Body of pancreas (tissue), 4 donors: ENCODE measurements around the gene PCYT2. TPM values are rescaled to one million over a fixed set of nuclear protein-coding genes. Genes with fewer than 3 reads are reported as not detected.
A peak's percentile ranks its signal among the peaks of the same experiment; 100 is the strongest.

Experiments used
- ATAC-seq: fragments of 150-250 bp; one replicate; pipeline ENCODE4 v1.9.1; 2016
- DNase-seq, 4 donors: peaks; one replicate each; pipeline ENCODE4 v3.0.0-alpha.2; 2019
- H3K27ac ChIP-seq, 4 donors: fragments of 200-600 bp; sonication (generic); 1 replicate in 3 of 4; 2 replicates in 1 of 4; pipeline versions ENCODE4 v1.5.1 to v1.6.1; 2016 to 2019; ENCODE audit warnings: mild to moderate bottlenecking in 1 of 4, mixed read lengths in 1 of 4, moderate library complexity in 1 of 4
- H3K27me3 ChIP-seq, 2 donors: fragments of 200-600 bp; sonication (generic); one replicate each; pipeline ENCODE4 v1.6.0; 2016; ENCODE audit warnings: mild to moderate bottlenecking in 1 of 2
- H3K36me3 ChIP-seq, 2 donors: fragments of 200-600 bp; sonication (generic); replicated peaks in 1 of 2; 2 replicates each; pipeline ENCODE4 v1.5.1; 2016; ENCODE audit warnings: low read depth in 2 of 2; ENCODE audit not compliant: insufficient read depth in 1 of 2
- H3K4me1 ChIP-seq: fragments of 200-600 bp; sonication (generic); one replicate; pipeline ENCODE4 v1.6.0; 2016
- H3K4me3 ChIP-seq, 2 donors: fragments of 200-600 bp; sonication (generic); 1 replicate in 1 of 2; 2 replicates in 1 of 2; pipeline ENCODE4 v1.5.1; 2016 to 2019
- H3K9me3 ChIP-seq, 3 donors: fragments of 200-600 bp; sonication (generic); 1 replicate in 2 of 3; 2 replicates in 1 of 3; pipeline ENCODE4 v1.5.1; 2016
- POLR2A ChIP-seq, 3 donors: fragments of 450-650 bp; IDR thresholded peaks; one replicate each; pipeline ENCODE4 v1.6.1; 2016; ENCODE audit warnings: antibody characterized with exemption in 3 of 3, mild to moderate bottlenecking in 2 of 3
- WGBS, 2 donors: methylation state at CpG; one replicate each; pipeline ENCODE4 v1.1.5; 2017; 5-methylcytosine and 5-hydroxymethylcytosine counted together
- intact Hi-C: fragments of 100-400 bp; cut with DNase I; formaldehyde crosslinking; loops from one replicate; pipeline ENCODE4 v1.15.1; 2023
- total RNA-seq, 2 donors: library from RNA; depleted of rRNA; stranded (reverse); fragments of >200 nt; gene quantifications; one replicate each; pipeline ENCODE4 v1.1.0, GENCODE V29; 2016
- TF ChIP-seq, protein P1 (sequence below), 7 experiments: fragments of 450-650 bp in 4 of 7; fragments of 200-600 bp in 3 of 7; sonication (generic) in 3 of 7; IDR thresholded peaks; one replicate each; pipeline ENCODE4 v1.5.1; 2016 to 2019; ENCODE audit warnings: antibody characterized with exemption in 7 of 7

The PCYT2 gene
- total RNA-seq, 2 donors from 2014 or later, result 13.0 to 25.1 TPM

DNA sequence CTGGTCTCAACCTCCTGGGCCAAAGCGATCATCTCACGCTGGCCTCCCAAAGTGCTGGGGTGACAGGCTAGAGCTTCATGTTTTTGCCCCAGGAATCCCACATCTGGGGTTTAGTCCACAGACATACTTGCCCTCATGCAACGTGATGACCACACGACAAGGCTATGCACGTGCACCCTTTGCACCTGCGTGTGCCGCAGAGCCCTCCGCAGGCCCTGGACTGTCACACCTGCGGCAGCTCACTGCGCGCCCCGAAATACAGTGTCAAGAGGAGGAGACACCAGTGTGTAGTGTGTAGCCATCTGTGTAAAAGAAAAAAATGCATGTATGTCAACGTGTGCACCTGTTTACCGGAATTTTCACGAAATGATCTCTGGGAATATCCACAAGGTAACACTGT, 39.3 kb upstream of the PCYT2 start:
- ATAC-seq, result no peak
- H3K4me1 ChIP-seq, result no peaks in the 10 kb centered on the region
- DNase-seq, result no peak
- no peak overlapping the region for H3K27ac ChIP-seq
- H3K27me3 ChIP-seq, result no peaks in the 10 kb centered on the region
- 76 to 82% methylated on average over 10 to 15 of the region's 15 CpGs for WGBS, 2 donors
- H3K9me3 ChIP-seq, result no peaks in the 10 kb centered on the region
- H3K4me3 ChIP-seq, result no peak overlapping the region
- intact Hi-C loops, result loop anchor here (10.0 kb wide), 1 partner anchor 204 kb away; no protein-coding TSS in a partner anchor
- no peaks in the 10 kb centered on the region for H3K36me3 ChIP-seq
- TF ChIP-seq POLR2A (IDR thresholded peaks at IDR 0.05), result no peak
- TF ChIP-seq, protein P1, sequence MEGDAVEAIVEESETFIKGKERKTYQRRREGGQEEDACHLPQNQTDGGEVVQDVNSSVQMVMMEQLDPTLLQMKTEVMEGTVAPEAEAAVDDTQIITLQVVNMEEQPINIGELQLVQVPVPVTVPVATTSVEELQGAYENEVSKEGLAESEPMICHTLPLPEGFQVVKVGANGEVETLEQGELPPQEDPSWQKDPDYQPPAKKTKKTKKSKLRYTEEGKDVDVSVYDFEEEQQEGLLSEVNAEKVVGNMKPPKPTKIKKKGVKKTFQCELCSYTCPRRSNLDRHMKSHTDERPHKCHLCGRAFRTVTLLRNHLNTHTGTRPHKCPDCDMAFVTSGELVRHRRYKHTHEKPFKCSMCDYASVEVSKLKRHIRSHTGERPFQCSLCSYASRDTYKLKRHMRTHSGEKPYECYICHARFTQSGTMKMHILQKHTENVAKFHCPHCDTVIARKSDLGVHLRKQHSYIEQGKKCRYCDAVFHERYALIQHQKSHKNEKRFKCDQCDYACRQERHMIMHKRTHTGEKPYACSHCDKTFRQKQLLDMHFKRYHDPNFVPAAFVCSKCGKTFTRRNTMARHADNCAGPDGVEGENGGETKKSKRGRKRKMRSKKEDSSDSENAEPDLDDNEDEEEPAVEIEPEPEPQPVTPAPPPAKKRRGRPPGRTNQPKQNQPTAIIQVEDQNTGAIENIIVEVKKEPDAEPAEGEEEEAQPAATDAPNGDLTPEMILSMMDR (IDR thresholded peaks at IDR 0.05), result no peak

DNA sequence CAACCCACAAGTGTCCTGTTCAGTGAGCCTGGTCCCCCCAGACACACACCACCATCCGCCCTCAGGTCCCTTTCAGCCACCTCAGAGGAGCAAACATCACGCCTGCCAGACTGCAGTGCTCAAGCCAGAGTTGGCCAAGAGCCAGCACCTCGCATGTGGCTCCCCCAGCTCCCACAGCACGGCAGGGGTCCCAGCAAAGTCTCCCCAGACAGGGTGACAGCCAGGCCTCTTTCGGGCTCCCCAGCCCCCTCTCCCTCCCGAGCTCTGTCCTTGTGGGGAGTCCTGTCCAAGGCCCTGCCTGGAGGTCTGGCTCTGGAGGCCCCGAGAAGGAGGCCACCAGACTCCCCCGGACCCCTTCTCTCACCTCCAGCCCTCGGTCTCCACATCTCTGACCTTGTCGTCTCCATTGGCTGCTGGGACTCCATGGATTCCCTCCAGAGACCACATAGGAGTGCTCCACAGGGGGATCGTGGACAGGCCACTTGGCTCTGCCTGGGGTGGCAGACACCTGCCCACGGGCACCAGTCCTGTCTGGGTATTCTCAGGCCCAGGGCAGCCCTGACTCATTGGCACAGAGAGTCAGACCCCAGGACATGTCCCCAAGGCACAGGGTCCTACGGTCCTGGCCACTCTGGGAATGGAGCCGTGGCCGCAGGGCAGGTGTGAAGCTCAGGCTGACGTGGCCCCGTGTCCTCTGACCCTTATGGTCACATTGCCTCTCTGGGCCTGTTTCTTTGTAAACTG, 37.6 kb upstream of the PCYT2 start:
- H3K9me3 ChIP-seq, result no peaks in the 10 kb centered on the region
- ATAC-seq, result no peak
- no peaks in the 10 kb centered on the region for H3K36me3 ChIP-seq
- H3K4me1 ChIP-seq, result no peaks in the 10 kb centered on the region
- TF ChIP-seq, protein P1 (IDR thresholded peaks at IDR 0.05), result no peak
- no peak for TF ChIP-seq POLR2A (IDR thresholded peaks at IDR 0.05)
- H3K27me3 ChIP-seq, result no peaks in the 10 kb centered on the region
- intact Hi-C loops, result no loop called here
- no peak overlapping the region for H3K27ac ChIP-seq
- 76 to 84% methylated on average over 13 of the region's 17 CpGs for WGBS, 2 donors
- peak in 1 of 4 donors; percentile 12 for DNase-seq
- H3K4me3 ChIP-seq, result no peak overlapping the region

DNA sequence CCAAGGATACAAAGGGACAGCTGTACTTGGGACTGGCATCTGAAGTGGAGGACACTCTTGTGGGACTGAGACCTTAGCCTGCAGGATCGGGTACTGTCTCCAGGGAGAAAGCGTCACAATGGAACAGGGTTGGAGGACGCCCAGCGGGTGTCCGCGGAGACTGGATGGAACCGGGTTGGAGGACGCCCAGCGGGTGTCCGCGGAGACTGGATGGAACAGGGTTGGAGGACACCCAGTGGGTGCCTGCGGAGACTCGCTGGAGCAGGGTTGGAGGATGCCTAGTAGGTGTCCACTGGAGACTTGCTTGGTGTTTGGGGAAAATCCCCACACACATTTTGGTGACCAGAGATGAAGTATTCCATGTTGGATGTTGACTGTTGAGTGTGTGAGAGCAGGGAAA, 36.0 kb upstream of the PCYT2 start, which contains the start of gene MYADML2:
TSS of gene MYADML2 (minus strand) at position 45 of the 400 bp plus-strand sequence. CDS start 5,492 bp downstream, outside the sequence.
- H3K27me3 ChIP-seq, result no peaks in the 10 kb centered on the region
- TF ChIP-seq, protein P1 (IDR thresholded peaks at IDR 0.05), result no peak
- no peak for TF ChIP-seq POLR2A (IDR thresholded peaks at IDR 0.05)
- intact Hi-C loops, result no loop called here
- H3K27ac ChIP-seq, result no peak within 1 kb of the TSS
- ATAC-seq (no peak), DNase-seq (no peak)
- H3K4me3 ChIP-seq, result no peak within 1 kb of the TSS
- no peaks in the 10 kb centered on the region for H3K4me1 ChIP-seq
- 72 to 75% methylated on average over 6 to 13 of the region's 13 CpGs for WGBS, 2 donors
- no peaks in the 10 kb centered on the region for H3K36me3 ChIP-seq
- no peaks in the 10 kb centered on the region for H3K9me3 ChIP-seq

DNA sequence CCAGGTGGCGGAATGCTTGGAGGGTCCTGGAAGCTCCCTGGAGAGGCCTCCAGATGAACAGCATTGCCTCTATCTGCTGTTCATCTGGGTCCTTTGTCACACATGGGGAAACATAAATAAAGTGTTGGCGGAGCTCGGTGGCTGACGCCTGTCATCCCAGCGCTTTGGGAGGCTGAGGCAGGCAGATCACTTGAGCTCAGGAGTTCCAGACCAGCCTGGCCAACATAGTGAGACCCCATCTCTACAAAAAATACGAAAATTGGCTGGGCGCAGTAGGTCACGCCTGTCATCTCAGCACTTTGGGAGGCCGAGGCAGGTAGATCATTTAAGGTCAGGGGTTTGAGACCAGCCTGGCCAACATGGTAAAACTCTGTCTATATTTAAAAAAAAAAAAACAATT, 33.7 kb upstream of the PCYT2 start:
- WGBS, 2 donors, result 78 to 86% methylated on average over 9 of the region's 9 CpGs

More for the DNA sequence above, 33.7 kb upstream of the PCYT2 start:
- intact Hi-C loops, result no loop called here
- Histone ChIP-seq H3K4me1 (no peaks in the 10 kb centered on the region), H3K27ac (no peak overlapping the region), H3K4me3 (no peak overlapping the region), H3K36me3 (no peaks in the 10 kb centered on the region), H3K9me3 (no peaks in the 10 kb centered on the region), H3K27me3 (no peaks in the 10 kb centered on the region)
- DNase-seq, result no peak
- no peak for TF ChIP-seq POLR2A (IDR thresholded peaks at IDR 0.05)
- TF ChIP-seq, protein P1 (IDR thresholded peaks at IDR 0.05), result no peak
- no peak for ATAC-seq
